GM12892 (cell line): ENCODE results near the gene SPIC.

Experiments used
- POLR2A ChIP-seq: IDR thresholded peaks from 2 replicates; pipeline ENCODE4 v1.6.1; 2011; ENCODE audit warnings: low read depth, low read length, control low read depth
- POLR2AphosphoS5 ChIP-seq: IDR thresholded peaks from 2 replicates; pipeline ENCODE4 v1.6.1; 2011; ENCODE audit warnings: low read depth, low read length, control low read depth
- TAF1 ChIP-seq: IDR thresholded peaks from 2 replicates; pipeline ENCODE4 v1.6.1; 2011; ENCODE audit warnings: low read depth, mild to moderate bottlenecking, control low read depth, low read length, borderline replicate concordance

GRCh38 chr12:101436136-101436535 is 39.0 kb upstream of the SPIC start:
- TF ChIP-seq TAF1 (no peak), POLR2A (no peak), POLR2AphosphoS5 (no peak)
